ENCODE data around the gene SMPD2.

The SMPD2 gene

DNA sequence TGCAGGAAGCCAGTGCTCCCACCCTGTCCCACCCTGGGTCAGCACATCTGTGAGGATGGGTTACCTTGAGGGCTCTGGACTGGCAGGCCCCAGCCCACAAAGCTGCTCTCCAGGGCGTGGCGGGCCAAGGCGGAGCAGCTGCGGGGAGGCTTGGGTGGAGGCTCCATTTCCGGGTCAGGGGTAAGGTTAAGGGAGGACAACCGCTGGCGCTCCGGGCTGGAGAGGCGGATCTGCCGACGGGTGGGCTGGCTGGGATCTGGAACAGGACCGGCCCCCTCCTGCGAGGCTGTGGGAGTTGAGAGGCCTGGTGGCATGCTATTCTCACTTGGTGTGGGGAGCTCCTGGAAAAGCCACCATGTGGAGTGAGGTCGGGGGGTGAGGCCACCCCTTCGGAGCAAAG lies 5.5 kb downstream of the SMPD2 start:
- DNase-seq (ENCODE audit: extremely low read depth, low read depth), result no peak
- no peak overlapping the region for H3K4me3 ChIP-seq (replicated peaks; ENCODE audit: low read depth, low read length)
- TF ChIP-seq, protein P1, sequence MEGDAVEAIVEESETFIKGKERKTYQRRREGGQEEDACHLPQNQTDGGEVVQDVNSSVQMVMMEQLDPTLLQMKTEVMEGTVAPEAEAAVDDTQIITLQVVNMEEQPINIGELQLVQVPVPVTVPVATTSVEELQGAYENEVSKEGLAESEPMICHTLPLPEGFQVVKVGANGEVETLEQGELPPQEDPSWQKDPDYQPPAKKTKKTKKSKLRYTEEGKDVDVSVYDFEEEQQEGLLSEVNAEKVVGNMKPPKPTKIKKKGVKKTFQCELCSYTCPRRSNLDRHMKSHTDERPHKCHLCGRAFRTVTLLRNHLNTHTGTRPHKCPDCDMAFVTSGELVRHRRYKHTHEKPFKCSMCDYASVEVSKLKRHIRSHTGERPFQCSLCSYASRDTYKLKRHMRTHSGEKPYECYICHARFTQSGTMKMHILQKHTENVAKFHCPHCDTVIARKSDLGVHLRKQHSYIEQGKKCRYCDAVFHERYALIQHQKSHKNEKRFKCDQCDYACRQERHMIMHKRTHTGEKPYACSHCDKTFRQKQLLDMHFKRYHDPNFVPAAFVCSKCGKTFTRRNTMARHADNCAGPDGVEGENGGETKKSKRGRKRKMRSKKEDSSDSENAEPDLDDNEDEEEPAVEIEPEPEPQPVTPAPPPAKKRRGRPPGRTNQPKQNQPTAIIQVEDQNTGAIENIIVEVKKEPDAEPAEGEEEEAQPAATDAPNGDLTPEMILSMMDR (IDR thresholded peaks at IDR 0.05; ENCODE audit: low read depth, low read length, missing control alignments), result no peak

DNA sequence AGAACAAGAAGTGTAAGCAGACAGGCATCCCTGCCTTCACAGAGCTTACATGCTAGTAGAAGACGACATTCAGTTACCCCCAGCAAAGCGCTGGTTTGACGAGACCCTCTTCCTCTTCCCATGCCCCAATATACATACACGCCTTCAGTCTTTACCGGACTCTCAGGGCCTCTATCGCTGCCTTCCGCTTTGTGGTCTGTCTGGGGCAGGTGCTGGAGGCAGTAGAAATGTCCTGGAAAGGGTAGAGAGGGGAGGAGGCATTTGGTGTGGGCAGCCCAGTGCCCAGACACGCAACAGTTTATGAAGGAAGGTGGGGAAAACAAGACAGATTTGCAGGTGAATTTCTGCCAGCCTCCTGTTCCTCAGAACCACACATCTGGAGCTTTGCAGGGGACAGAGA lies 6.0 kb downstream of the SMPD2 start:
- no peak for DNase-seq (ENCODE audit: extremely low read depth, low read depth)
- TF ChIP-seq, protein P1 (IDR thresholded peaks at IDR 0.05; ENCODE audit: low read depth, low read length, missing control alignments), result no peak
- no peak overlapping the region for H3K4me3 ChIP-seq (replicated peaks; ENCODE audit: low read depth, low read length)

DNA sequence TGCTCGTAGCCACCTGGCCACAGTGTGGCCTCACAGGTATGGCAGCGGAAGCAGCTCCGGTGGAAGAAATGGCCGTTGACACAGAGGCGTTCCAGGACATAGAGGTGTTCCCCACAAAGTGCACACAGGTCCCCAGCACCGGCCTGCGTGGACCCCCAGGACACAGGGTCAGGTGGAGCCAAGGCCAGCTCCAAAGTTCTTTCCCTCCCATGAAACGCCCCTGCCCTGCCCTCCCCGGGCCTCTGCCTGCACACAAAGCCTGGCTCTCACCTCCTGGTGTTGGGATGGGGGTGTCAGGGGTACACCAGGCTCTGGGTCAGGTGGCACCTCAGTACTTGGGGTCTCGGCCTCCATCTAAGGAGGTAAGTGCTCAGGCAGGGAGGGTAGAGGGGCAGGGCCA lies 6.6 kb downstream of the SMPD2 start:
- TF ChIP-seq, protein P1 (IDR thresholded peaks at IDR 0.05; ENCODE audit: low read depth, low read length, missing control alignments), result no peak
- DNase-seq (ENCODE audit: extremely low read depth, low read depth), result no peak

DNA sequence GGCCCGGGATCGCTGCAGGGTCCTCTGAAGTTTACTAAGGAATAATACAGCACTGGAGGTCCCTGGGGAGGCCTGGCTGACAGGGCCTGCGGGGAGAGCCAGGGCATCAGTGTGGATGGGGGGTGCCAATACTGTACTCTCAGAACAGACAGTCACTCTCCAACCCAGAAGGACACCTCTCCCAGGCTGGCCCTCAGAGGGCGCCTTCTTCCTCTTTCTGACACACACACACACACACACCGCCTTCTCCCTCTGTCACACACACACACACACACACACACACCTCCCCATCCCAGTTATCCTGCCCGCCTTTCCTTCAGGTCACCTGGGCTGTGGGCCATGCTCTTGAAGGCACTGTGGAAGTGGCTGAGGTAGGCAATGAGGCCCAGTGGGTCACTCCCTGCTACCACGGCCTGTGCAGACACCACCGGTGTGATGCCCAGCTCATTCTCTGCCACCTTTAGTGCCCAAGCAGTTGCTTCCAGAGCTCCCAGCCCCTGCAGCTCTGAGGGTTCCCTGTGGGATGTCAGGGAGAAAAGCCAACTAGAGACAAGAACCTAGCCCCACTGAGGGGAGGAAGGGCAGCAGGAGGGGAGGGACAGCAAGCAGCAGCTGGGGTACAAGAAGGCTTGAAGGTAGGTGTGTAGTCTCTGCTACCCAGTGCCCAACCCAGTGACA lies 7.5 kb downstream of the SMPD2 start:
- TF ChIP-seq, protein P1 (IDR thresholded peaks at IDR 0.05; ENCODE audit: low read depth, low read length, missing control alignments), result no peak
- no peak overlapping the region for H3K4me3 ChIP-seq (replicated peaks; ENCODE audit: low read depth, low read length)
- no peak for DNase-seq (ENCODE audit: extremely low read depth, low read depth)

More for the DNA sequence above, 6.6 kb downstream of the SMPD2 start:
- H3K4me3 ChIP-seq (replicated peaks; ENCODE audit: low read depth, low read length), result no peak overlapping the region

DNA sequence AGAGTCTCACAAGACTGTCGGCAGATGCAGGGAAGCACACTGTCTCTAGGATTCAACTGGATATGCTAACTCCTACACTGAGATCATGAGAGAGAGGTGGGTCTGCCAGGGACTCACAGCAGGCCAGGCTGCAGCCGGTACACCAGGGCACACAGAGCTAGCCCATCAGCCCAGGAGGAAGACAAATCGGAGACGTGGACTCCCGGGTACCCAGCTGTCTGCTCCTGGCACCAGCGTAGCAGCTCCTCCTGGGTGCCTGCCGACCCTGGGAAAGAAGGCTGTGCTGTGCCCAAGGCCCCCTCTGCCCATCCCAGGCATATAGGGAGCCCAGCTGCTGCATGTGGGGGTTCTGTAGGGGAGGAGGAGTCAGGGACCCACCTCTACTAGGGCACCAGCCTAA lies 8.1 kb downstream of the SMPD2 start:
- TF ChIP-seq, protein P1 (IDR thresholded peaks at IDR 0.05; ENCODE audit: low read depth, low read length, missing control alignments), result no peak
- DNase-seq (ENCODE audit: extremely low read depth, low read depth), result no peak
- no peak overlapping the region for H3K4me3 ChIP-seq (replicated peaks; ENCODE audit: low read depth, low read length)

DNA sequence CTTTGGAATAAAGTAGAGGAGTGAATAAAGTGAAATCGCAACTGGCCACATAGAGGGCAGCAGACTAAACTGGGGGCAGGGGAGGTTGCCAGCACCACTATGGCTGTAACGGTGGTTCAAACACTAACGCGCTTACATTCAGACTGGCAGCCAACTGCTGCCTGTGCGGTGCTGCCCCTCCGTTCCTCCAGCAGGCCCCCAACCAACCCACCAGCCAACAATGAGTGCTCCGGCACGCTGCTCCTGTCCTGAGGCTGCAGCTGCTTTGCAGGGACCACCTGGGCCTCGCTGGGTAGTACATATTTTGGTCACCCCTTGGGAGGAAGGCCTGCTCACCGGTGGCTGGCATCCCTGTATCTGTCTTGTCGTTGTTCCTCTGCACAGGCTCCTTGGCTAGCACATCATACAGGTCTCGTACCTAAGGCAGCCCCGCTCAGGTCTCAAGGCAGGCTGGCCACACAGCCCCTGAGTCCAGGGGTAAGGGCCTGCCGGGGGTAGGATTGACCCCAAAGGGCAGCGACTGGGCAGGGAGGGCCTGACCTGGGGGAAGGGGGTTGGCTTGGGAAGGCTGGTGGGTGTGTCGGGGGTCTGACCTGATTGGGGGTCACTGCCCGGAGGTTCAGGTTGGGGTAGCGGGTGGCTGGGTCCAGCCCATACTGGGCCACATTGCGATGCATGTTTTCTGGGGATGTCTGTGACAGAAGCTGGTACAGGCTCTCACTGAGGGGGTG lies 8.7 kb downstream of the SMPD2 start:
- DNase-seq (ENCODE audit: extremely low read depth, low read depth), result no peak
- TF ChIP-seq, protein P1 (IDR thresholded peaks at IDR 0.05; ENCODE audit: low read depth, low read length, missing control alignments), result no peak
- H3K4me3 ChIP-seq (replicated peaks; ENCODE audit: low read depth, low read length), result no peak overlapping the region

Data from HFF-Myc (cell line).